Ishikawa (cell line): ENCODE data around the gene PFDN5.

Experiments
- CEBPB ChIP-seq: IDR thresholded peaks from 2 replicates; pipeline ENCODE4 v1.6.1; 2012
- CREB1 ChIP-seq: IDR thresholded peaks from 2 replicates; pipeline ENCODE4 v1.6.1; 2012; ENCODE audit warnings: low read depth
- EGR1 ChIP-seq: IDR thresholded peaks from 2 replicates; pipeline ENCODE4 v1.6.1; 2012
- EP300 ChIP-seq: IDR thresholded peaks from 2 replicates; pipeline ENCODE4 v1.6.1; 2012; ENCODE audit warnings: borderline replicate concordance
- FOXM1 ChIP-seq: IDR thresholded peaks from 2 replicates; pipeline ENCODE4 v1.6.1; 2012; ENCODE audit warnings: low read depth, borderline replicate concordance
- MAX ChIP-seq: IDR thresholded peaks from 2 replicates; pipeline ENCODE4 v1.6.1; 2012
- NFIC ChIP-seq: IDR thresholded peaks from 2 replicates; pipeline ENCODE4 v1.6.1; 2012
- RAD21 ChIP-seq: IDR thresholded peaks from 2 replicates; pipeline ENCODE4 v1.6.1; 2012; ENCODE audit warnings: low read depth
- REST ChIP-seq: IDR thresholded peaks from 2 replicates; pipeline ENCODE4 v1.6.1; 2012; ENCODE audit warnings: low read depth, mild to moderate bottlenecking
- TAF1 ChIP-seq: IDR thresholded peaks from 2 replicates; pipeline ENCODE4 v1.6.1; 2012; ENCODE audit warnings: low read depth, mild to moderate bottlenecking
- TCF12 ChIP-seq: IDR thresholded peaks from 2 replicates; pipeline ENCODE4 v1.6.1; 2012; ENCODE audit warnings: low read depth
- TEAD4 ChIP-seq: IDR thresholded peaks from 2 replicates; pipeline ENCODE4 v1.6.1; 2012
- USF1 ChIP-seq: IDR thresholded peaks from 2 replicates; pipeline ENCODE4 v1.6.1; 2012
- YY1 ChIP-seq: IDR thresholded peaks from 2 replicates; pipeline ENCODE4 v1.6.1; 2012; ENCODE audit warnings: low read depth
- ZBTB7A ChIP-seq: IDR thresholded peaks from 2 replicates; pipeline ENCODE4 v1.6.1; 2012; ENCODE audit warnings: low read depth

Gene PFDN5

GRCh38 chr12:53295891-53296219, 513 bp downstream of the PFDN5 start:
- TF ChIP-seq EGR1: no peak
- no peak for TF ChIP-seq CREB1

GRCh38 chr12:53298164-53298563, 2.8 kb downstream of the PFDN5 start:
- TF ChIP-seq RAD21 (no peak), EGR1 (no peak), NFIC (no peak), EP300 (no peak), TAF1 (no peak), TCF12 (no peak), MAX (no peak), CEBPB (peak; percentile 43; the same call in 1 of the 2 replicates)

- no peak for TF ChIP-seq EGR1
- no peak for TF ChIP-seq NFIC
- no peak for TF ChIP-seq YY1
- TF ChIP-seq CREB1: no peak
- TF ChIP-seq MAX: no peak
- TF ChIP-seq FOXM1: no peak
- TF ChIP-seq RAD21: no peak
- no peak for TF ChIP-seq ZBTB7A
- TF ChIP-seq TEAD4: no peak
- TF ChIP-seq TCF12: no peak
- no peak for TF ChIP-seq CEBPB
- TF ChIP-seq EP300: no peak
- no peak for TF ChIP-seq TAF1
- no peak for TF ChIP-seq REST
- TF ChIP-seq USF1: no peak
Measured at GRCh38 chr12:53299101-53299453, 3.7 kb downstream of the PFDN5 start.

- TF ChIP-seq YY1 (peak; percentile 83), EP300 (peak; percentile 48; the same call in 1 of the 2 replicates), CREB1 (no peak), CEBPB (no peak), USF1 (0 out of 2 replicates have a peak, but pooled peaks have one; percentile 19), TEAD4 (peak; percentile 27; the same call in 1 of the 2 replicates), RAD21 (no peak), FOXM1 (no peak), ZBTB7A (no peak), MAX (peak; percentile 89), NFIC (peak; percentile 67), TCF12 (peak; percentile 80), REST (no peak), TAF1 (peak; percentile 84), EGR1 (no peak)
Measured at GRCh38 chr12:53299454-53300180, 4.3 kb downstream of the PFDN5 start, which contains the start of gene MYG1. TSS of gene MYG1 (plus strand) at chr12:53299695. CDS start at chr12:53299738, 43 bp downstream.

- TF ChIP-seq YY1: no peak
- TF ChIP-seq TAF1: no peak
- TF ChIP-seq MAX: no peak
- no peak for TF ChIP-seq USF1
- TF ChIP-seq RAD21: no peak
- no peak for TF ChIP-seq EGR1
Measured at GRCh38 chr12:53300187-53300586, 4.8 kb downstream of the PFDN5 start.
